Dedifferentiated amniotic fluid mesenchymal stem cell (primary cell): ENCODE data around the gene COLQ.

Source experiments
- DNase-seq: peaks from one replicate; pipeline ENCODE4 v3.0.0-alpha.2; 2016; ENCODE audit errors: extremely low spot score

The COLQ gene

DNA sequence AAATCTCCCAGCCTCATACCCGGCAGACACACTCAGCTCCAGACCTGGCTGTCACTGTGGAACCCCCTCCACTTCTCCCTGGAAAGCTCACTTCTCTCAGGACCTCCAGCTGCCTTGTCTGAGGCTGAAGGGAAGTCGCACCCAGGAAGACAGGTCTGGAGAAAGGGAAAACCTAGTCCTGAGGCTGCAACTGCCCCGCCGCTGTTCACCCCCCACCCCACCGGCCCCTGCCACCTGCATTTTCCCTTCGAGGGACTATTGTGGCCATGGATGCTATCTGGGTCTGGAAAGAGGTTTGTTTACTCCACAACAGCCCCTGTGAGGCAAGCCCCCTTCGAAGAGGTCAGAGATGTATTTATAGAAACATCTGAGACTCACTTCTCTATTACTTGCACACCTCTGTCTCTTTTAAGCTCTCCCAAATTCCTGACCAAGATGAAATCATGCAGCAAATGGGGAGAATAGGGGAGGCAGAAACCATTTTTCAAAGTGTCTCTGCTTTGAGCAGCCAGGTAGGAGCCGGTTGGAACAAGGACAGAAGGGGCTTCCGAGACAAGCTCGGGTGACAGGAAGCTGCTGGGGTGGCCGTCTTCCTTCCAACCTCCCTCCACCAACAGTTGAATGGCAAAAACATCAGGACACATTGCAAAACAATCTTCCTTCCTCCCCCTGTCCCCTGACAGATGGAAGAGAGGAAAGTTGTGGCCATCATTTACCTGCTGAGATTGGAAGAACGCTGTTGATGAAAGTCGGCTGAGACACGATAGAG, 518 bp downstream of the COLQ start:
- no peak for DNase-seq

DNA sequence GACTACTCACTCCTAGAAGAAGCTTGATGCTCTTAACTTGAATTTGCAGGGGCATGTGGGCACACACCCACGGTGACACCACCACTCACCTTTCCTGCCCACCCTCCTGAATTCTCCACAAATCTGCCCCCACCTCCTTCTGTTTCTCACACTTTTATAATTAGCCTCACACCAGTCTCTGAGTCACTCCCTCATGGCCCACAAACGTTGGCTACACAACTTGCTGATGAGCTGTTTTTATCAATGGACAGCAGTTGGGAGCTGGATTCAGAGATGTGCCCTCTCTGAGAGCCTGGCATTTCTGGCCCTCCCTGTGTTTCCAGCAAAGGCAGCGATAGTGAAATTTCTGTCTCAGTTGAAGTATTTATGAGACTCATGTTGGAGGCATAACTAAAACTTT, 1.3 kb downstream of the COLQ start:
- no peak for DNase-seq

DNA sequence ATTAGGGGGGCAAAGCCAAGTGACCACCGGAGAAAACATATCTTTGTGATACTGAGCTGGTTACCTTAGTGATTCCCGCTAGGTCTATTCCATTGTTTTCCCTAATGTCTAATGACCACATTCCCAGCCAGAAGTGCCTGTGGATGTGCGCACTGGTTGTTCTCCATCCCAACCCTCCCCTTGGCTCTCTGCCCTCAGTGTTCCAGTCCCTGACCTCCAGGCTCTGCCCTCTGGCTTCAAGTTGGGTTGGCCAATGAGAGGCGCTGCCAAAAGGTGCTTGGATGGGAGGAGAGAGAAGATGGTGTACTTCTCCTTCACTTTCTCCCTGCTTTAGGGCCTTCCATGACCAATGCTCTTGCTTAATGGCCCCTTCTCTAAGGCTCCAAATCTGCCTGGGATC, 2.4 kb downstream of the COLQ start:
- DNase-seq = no peak

DNA sequence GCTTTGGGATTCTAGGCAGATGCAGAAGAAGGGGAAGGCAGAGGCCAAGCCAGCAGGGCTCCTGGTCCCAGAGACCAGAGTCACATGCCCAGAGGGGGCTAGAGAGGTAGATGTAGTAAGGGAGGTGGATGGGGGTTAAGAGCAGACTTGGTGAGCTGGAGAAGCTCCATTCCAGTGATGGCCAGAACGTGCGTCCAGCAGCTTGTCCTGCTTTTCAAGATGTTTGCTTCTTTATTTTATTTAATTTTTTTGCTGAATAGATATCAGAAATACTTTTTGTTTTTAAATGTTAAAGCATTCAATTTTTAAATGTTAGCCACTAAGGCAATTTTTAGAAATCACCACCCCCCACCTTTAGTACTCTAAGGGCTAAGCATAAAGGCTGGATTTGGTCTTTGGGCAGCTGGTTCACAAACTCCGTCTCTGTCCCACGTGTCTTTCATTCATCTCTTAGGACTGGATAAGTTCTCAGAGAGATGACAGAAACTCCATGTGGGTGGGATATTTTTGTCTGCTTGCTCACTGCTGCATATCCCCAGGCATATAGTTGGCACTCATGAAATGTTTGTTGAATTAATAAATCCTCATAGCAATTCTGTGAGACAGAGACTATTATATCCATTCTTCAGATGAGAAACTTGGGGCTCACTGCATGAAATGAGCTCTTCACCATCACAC, 6.7 kb downstream of the COLQ start:
- DNase-seq = no peak

DNA sequence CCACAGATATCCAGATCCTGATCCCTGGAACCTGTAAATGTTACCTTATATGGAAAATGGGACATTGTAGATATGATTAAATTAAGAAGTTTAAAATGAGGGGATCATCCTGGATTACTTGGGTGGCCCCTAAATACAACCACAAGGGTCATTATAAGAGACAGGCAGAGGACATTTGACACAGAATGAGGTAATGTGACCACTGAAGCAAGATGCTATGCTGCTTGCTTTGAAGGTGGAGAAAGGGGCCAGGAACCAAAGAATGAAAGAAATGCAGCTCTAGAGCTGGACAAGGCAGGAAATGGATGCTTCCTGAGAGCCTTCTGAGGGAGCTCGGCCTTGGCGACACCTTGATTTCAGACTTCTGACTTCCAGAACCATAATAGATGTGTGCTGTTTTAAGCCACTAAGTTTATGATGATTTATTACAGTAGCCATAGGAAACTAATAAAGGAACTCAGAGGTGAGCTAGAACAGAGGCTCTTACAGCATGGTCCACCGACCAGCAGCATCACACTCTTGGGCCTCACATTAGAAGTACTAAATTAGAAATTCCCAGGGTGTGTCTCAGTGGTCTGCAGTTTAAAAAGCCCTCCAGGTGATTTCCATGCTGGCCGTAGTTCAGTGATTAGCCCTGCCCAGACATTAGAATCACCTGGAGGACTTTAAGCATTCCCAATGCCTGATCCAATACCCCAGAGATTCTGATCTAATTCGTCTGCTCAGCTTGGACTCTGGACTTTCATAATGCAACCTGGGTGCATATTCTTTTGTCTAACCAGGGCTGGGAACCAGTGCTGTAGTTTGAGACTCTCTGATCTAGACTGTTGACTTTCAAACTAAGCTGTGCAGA, 7.5 kb downstream of the COLQ start:
- DNase-seq = no peak

DNA sequence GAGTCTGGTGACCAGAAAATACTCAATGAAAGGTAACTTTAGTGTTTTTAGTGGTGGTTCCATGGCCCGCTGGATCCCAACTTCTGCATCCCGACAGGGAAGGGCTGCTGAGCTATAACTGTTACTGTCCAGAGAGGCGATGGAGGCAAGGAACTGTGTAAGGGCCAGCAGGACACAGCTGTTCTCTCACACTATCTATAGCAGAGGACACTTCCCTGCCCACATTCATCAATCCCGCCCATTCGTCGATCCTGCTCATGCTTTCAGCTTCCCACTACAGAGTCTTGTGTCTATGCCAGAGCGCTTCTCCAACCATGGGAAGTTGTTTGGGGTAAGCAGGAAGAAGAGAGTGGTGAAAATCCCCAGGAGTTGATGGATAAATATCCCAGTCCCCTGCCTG, 8.4 kb downstream of the COLQ start:
- DNase-seq = no peak

DNA sequence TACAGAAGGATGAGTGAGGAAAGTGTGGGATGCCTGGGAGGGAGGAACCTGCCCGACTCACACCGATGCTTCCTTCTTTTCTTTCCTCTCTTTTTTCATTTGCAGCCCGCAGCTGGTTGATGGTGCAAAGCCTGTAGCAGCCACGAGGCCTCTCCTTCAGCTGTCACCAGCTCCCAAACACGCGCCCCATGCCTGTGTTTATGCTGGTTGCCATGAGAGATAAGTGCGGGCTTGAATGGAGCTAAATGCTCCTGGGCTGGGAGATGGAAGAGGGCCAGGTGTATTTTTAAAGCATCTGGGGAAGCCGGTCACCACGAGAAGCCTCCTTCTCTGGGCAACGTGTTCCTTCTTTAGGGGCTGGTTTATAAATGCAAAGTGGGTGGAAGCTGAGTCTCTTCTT, 9.3 kb downstream of the COLQ start:
- DNase-seq = no peak

DNA sequence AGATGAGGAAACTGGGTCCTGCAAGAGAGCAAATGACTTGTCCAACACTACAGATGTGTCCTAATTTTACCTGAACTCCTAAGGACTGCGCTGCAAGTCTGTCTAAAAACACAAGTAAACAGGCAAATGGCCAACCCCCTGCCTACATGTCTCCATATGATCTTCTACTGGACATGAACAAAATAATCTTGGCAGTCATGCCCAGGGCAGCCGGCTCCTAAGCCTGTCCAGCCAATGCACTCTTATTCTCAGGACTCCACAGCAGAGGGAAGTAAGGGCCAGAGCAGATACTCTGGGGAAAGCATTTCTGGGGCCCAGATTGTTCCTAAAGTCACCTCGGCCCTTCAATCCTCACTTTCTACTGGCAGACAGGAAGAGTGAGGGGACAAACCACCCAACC, 10.3 kb downstream of the COLQ start:
- DNase-seq = no peak

DNA sequence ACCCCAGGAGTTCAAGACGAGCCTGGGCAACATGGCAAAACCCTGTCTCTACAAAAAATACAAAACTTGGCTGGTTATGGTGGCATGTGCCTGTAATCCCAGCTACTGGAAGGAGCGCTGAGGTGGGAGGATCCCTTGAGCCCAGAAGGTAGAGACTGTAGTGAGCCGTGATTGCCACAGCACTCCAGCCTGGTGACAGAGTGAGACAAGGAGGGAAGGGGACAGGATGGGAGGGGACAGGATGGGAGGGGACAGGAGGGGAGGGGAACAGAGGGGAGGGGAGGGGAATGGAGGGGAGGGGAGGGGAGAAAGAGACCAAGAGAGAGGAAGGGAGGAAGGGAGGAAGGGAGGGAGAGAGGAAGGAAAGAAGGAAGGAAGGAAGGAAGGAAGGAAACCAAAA, 11.0 kb downstream of the COLQ start:
- no peak for DNase-seq

DNA sequence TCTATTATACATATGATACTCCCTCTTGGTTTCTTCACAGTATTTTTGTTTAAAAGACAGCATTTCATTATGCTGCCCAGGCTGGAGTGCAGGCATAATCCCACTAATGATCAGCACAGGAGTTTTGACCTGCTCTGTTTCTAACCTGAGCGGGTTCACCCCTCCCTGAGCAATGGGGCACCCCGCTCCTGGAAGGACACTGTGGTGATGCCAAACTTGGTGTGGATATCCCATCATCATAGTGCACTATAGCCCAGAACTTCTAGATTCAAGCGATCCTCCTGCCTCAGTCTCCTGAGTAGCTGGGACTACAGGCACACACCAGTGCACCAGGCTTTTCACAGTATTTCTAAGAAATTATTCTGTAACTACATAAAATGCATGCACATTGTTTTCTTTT, 14.9 kb downstream of the COLQ start:
- DNase-seq = no peak

DNA sequence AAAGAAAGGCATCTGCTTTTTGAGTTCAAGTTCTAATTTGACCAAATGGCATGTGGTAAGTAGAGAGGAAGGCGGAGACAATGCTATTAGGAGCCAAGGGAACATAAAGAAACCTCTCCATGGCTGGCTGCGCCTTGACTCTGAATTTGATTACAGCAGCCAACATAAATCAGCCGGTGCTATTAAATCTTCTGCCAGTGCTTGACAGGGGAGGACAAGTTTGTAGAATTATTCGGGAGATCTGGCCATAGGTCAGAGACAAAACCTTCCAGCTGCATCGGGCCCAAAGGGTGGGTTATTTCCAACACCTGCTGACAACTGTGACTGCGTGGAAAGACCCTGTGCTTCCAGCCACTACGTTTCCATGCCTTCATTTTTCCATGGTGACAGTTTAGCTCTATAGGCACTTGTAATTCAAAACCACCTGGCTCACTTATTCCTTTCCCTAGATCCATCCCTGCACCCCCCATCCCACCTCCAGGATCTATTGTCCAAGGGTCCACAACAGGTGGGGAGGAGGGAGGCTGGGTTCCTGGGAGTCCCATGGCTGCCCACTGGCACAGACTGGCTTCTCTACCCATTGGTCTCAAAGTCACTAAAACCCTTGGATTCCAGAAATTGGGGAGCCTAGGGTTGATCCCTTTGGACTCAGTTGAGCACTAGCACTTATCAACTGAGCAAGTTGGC, 15.9 kb downstream of the COLQ start:
- no peak for DNase-seq

DNA sequence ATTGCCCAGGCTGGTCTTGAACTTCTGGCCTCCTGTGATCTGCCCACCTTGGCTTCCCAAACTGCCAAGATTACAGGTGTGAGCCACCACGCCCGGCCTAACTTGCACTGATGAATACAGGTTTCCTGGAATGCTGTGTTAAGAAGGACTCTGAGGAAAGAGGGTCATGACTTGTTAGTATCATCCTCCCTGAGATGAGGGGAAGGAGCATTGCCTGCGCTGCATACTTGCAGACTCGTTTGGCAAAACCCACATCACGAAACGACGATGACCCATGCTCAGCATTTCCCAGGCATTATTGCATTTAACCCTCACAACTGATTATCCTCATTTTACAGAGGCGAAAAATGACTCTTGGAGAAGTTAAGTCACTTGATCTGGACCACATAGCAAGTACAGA, 18.9 kb downstream of the COLQ start:
- no peak for DNase-seq

DNA sequence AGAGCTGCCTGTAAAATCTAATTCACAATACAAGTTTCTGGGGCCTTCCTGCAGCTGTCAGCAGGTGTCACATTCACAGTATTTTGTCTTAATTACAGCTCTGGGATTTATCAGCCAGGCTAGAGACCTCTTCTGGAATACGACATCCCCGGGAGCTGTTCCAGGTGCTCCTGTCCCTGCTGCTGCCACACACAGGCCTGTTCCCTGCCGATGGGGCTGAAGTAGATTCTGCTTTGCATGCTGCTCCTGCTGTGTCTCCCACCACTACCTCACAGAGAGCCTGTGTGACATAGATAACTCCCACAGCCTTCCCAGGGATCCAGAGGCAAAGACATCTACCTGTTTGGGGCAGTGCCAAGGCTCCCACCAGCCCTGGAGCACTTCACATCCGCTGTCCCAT, 20.4 kb downstream of the COLQ start:
- DNase-seq = no peak

DNA sequence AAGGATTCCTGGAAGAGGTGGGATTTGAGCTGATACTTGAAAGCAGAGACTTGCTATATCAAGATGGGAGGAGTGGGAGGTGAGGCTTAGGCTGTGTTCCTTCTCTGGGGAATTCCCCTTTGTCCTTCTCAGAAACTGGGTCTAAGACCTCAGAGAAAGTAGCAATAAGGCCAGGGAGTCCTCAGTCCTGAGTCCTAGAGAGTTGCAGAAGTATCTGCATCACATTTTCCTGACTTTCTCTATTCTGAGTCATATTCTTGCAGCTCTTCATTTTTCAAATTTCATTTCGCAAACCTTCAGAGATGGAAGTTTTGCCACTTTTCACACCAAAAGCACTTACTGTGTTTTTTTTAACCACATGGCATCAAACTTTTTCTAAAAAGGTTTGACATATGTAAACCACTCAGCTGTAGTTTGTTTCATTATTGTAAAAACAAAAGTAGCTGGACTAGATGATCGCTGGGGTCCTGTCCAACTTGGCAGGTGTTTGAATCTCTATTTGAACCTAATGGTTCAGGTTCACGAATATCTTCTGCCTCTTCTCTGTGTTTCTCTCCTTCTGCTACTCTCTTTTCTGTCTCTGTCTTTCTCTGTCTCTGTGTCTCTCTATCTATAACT, 21.3 kb downstream of the COLQ start:
- DNase-seq = no peak

DNA sequence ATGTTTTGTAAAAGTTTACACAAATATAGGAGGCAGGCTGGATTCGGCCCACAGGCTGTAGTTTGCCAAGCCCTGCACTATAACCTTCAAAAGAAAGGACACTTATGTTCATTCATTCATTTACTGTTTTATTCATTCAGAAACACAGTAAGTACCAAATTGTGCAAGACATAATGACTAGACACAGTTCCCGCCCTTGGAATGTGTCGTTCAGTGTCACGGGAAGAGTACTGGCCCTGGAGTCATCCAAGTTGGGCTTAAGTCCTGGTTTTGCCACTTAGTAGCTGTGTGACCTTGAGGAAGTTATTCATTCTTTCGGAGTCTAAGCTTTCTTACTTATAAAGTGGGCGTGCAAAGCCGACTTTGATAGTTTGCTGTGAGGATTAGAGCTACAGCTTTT, 22.0 kb downstream of the COLQ start:
- no peak for DNase-seq

DNA sequence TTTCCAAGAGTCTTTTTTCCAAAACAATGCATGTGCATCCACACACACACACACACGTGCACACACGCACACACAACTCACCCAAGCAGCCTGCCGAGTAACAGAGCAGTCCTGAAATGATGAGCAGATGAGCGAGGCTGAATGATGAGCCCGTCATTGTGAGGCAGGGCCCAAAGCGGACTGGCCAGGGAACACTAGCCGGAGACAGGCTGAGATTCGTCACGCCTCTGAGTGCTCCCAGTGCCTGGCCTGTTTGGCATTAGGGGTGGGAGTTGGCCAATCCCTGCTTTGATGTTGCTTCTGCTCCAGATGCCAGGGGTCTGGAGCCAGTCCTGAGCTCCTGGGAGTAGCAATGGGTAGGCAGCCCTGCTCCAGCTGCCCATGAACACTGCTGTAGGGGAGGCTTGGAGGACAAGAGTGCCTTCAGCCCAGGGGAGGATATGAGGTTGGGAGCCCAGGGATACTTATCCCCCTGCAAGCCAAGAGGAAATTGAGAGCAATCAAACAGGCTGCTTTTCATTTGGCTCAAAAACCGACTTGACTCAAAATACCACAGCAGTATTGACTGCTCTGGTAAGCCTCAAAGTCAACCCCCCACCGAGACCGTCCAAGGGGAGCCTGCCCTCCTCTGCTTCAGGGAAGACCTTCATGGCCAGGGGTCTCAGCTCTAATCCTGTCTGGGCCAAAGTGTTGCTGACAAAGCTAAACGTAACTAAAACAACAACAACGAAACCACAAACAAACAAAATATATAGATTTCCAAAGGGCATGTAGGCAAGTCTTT, 22.9 kb downstream of the COLQ start:
- DNase-seq = no peak

DNA sequence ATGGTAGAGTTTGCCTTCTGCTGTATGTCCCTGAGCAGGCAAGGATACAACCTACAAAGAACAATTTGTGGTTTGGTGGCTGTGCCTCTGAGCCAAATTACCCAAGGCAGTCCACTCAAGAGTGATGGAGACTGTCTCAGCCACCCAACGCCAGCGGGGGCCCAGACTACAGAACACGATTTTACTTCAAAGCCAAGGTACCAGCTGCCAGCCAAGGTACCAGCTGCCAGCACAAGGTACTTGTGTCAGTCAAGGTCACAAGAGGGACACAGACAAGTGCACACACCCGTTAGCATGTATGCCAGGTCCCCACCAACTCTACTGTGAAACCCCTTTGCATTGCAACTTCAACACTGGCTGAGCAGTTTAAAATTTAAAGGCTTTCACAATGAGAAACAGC, 23.5 kb downstream of the COLQ start:
- DNase-seq = no peak

DNA sequence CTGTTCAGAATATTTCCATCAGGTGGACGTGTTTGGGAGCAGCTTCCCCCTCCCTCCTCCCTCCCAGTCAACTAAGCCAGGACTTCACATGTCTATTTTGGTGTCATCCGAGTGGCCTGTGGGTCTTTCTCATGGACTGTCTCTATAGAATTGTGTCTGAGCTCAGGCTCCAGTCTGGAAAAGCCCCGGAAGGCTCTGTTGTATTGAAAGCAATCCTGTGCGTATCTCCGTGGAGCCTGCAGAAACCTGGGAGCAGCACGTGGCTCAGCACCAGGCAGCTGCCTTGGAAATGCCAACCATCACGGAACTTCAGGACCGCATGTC, 25.2 kb downstream of the COLQ start:
- DNase-seq = no peak

DNA sequence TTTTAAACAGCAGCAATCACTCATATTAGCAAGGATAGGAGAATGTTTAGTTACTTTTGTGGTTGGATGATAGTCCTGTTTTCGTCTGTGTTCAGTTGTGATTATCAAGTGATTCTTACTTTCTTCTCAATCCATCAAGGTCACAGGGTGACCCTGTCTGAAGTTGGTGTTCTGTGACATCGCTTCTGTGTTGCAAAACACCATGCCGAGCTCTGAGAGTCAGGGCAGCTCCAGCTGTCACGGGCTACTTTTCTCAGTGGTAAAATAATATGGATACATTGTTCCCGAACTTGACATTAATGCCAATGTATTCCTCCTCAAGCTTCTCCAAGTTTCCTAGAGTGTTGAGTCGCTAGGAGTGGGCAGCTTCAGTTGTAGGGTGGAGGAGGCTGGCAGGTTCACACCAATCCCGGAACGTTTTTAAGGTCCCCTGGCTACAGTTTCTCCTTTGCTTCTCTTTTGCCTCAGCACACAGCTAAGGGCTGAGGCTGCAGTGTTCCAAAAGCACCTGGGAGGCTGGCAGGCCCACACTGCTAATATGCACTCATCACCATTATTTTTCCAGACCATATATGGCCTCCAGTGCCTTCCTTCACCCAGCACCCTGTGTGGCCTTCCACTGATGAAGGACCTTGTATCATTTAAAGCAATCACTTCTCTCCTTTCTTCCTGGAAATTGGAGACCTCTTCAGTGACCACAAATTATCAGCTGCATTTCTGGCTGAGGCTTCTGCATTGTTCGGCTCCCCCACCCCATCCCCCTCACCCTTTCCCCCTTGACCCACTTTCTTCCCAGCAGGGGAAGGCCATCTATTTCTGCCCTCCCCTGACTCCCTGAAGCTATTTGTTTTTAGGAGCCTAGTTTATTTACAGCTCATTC, 25.8 kb downstream of the COLQ start:
- no peak for DNase-seq

DNA sequence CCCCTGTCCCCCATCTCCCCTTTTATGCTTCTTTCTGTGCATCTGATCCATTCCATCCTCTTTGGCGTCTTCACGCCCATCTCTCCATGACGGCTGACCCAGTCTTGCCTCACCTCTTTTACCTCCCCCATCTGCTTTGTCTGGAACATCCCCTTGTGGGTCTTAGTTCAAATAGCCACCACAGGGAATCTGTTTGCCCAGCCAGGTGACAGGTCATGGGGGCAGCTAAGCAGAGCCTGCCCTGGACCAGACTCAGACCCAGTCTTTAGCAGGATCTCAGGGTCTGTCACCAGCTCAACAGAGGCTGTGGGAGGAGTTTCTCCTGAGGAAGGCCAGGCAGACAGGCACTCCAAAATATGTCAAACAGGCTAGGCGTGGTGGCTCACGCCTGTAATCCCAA, 28.1 kb downstream of the COLQ start:
- DNase-seq = no peak
